Activated naive CD4-positive, alpha-beta T cell treated with Interleukin-2 at 50 U/mL for 16 hours (primary cell): ENCODE results near the gene CYGB.

Source experiments
- DNase-seq: peaks from one replicate; pipeline ENCODE4 v3.0.0-alpha.2; 2020

Gene CYGB

DNA sequence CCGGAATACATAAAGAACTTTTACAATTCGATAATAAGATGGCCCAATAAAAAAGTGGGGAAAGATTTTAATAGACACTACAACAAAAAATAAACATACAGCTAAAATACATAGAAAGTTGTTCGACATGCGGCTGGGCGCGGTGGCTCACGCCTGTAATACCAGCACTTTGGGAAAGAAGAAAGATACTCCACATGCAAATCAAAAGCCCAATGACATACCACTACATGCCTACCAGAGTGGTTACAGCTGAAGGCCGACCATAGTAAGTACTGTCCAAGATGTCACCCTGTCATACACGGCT is 11.7 kb upstream of the CYGB start:
- no peak for DNase-seq

- no peak for DNase-seq
Observed at GRCh38 chr17:76548378-76549214, 11.1 kb upstream of the CYGB start.

DNA sequence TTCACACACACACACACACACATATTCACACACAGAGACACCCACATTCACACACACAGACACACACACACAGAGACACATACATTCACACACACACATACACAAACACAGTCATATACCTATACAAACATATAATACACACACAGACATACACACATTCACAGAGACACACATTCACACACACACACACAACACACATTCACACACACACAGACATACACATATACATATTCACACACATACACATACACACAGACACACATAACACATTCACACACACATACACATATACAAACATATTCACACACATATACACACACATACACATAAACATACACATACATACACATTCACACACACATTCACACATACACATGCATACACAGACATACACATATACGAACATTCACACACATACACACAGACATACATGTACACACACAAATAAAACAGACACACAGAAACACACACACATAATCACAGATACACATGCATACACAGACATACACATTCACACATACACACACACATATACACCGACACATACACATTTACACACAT is 10.2 kb upstream of the CYGB start:
- no peak for DNase-seq

DNA sequence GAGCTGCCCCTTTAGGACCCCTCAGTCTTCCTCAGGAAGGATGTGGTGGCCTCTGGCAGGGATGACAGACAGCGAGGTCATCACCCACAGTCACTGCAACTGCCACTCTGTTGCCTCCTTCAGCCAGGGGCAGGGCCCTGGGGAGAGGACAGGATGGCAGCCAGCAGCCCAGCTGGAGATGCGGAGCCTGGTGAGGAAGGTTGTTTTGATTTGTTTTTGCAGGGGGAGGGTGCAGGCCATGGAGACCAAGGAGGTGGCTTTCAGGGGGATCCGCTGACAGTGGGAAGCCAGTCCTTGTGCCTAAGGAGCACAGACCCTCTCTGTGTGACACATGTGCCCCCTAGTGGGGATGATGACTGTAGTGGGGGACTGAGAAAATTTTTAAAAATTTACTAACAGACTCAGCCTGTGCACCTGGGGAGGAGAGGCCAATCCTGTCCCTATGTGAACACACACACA is 9.7 kb upstream of the CYGB start:
- peak; percentile 37 for DNase-seq

DNA sequence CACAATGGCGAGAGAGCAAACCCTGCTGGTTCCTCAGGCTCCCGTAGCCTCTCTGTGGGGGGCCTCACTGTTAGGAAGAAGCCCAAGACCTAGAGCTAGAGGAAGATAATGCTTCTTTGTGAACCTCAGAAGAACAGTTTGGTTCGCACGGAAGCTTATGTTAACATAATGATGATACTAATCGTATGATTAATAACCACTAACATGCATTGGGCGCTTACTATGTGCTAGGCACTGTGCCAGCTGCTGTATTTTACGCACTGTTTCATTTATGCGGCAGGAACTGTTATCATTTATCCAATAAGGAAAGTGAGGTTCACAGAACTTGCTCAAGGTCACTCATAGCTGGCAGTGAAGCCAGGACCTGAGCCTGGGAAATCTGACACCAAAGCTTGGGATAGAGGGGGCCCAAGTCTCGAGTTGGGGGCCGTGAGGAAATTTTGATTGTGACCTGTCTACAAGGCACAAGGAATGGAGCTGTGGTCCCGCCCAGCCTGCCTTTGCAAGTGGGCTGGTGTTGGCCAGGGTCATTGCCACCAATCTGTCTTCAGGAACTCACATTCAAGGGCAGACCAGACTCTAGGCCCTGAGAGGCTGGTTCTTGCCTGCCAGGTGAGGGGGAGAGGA is 9.2 kb upstream of the CYGB start:
- no peak for DNase-seq

DNA sequence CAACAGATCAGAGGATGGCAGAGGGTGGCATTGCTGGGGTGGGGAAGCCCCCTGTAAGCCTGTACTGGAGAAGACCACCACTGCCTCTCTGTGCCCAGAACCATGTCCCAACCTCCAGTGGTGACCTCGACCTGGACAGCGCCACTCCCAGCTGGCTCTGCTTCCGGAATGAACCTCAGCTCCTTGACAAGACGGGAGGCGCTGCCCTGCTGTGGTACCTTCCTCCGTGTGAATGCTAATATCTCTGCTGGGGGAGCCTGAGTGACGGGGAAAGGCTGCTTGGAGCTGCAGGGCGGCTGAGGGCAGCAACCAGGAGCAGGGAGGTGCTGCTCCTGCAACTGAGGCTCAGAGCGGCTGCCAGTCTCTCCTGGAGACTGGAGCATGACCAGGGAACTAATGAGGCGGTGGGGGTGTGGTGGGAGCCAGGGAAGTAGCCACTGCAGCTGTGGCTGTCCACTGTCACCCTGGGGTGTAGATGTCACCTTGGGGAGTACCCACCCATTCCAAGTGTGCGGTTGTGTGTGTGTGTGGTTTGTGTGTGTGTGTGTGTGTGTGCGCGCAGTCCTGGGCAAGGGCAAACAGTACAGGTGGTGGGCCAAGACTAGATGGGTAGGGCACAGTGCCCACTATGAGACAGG is 8.5 kb upstream of the CYGB start:
- DNase-seq, result no peak

GRCh38 chr17:76544546-76545365 is 7.2 kb upstream of the CYGB start:
- no peak for DNase-seq

GRCh38 chr17:76543826-76544545 is 6.5 kb upstream of the CYGB start:
- DNase-seq, result no peak

DNA sequence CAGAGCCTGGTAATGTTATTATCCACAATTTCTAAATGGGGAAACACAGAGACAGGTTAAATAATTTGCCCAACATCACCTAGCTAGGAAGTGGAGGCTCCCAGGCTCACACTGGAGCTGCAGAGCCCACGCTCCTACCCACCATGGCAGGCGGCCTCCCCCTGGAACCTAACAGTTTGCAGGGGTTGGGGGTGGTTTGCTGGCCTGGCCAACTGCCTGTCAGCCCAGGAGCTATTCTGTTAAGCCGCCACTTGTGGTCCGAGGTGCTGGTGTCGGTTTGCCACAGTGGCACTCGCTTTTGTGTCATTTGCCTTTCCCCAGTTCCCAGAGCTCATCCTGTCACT is 5.9 kb upstream of the CYGB start:
- no peak for DNase-seq

GRCh38 chr17:76542984-76543383 is 5.5 kb upstream of the CYGB start:
- DNase-seq, result no peak

GRCh38 chr17:76542566-76542971 is 5.1 kb upstream of the CYGB start:
- no peak for DNase-seq

- DNase-seq, result no peak
Observed at GRCh38 chr17:76541739-76542454, 4.4 kb upstream of the CYGB start.

- no peak for DNase-seq
Observed at GRCh38 chr17:76540381-76541300, 3.1 kb upstream of the CYGB start.

DNA sequence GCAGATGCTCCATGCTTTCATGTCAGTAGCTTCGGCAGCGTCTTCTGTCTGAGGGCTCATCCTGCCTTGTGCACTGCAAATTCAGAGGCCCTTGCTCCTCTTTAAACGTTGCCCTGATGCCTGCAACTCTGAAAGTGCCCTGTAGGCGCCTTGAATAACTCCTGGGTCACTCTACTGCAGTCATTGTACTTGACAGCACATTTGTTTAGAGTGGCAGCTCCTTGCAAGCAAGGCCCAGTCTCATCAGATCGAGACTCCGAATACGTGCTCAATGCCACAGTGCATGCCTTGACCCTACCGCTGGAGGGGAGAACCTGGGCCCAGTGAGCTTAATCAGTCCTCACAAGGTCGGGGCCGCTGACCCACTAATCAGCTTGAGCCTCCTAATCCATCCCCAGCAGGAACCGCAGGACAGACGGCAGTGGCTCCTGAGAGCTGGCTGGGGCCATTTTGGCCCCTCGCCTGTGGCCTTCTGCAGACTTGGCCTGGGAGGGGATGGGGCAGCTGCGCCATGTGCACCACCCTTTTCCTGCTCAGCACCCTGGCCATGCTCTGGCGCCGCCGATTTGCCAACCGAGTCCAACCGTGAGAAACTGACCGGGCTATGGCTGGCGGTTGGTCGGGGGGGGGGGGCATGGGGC is 2.2 kb upstream of the CYGB start, which contains the start of gene PRCD:
TSS of gene PRCD (plus strand) at position 414 of the 641 bp plus-strand sequence. CDS start at position 512, 98 bp downstream.
- DNase-seq, result no peak

- DNase-seq, result no peak
Observed at GRCh38 chr17:76538941-76539570, 1.5 kb upstream of the CYGB start.

DNA sequence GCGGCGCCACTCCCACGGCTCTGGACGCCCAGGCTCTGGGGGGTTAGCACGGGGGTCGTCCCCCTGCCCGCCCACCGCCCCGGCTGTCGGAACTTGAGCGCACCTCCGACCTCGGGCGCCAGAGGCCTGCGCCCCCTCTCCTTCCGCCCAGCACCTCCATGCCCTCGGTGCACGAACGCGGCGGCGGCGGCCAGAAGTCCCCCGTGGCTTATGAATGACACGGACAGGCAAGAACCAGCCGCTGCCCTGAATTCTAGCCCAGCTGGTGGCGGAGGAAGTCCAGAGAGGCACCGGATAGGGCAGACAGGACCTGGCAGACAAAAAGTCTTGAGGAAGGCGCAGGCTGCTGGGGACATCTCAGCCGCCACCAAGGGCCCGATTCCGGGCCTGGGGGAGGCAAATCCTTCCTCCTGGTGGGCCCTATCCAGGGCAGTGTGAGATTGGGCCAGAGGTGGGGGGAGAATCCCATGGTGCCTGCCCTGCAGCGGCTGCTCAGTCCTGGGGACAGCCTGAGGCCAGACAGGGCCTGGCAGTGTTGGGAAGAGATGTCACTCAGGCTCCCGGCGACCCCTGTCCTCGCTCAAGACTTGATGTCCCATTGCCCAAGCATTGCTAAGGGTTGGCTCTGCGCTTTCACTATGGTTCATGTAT is 897 bp upstream of the CYGB start:
- DNase-seq, result no peak

DNA sequence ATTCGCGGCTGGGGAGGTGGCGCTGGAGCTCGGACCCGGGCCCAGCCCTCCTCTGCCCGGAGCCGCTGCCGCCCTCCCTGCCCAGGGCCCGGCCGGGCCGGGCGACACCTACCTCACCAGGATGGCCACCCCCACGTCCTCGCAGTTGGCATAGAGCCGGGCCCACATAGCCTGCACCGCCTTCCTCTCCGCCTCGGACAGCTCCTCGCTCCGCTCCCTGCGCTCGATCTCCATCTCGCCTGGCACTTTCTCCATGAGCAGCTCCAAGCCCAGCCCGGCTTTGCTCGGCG is 276 bp downstream of the CYGB start:
- no peak for DNase-seq

DNA sequence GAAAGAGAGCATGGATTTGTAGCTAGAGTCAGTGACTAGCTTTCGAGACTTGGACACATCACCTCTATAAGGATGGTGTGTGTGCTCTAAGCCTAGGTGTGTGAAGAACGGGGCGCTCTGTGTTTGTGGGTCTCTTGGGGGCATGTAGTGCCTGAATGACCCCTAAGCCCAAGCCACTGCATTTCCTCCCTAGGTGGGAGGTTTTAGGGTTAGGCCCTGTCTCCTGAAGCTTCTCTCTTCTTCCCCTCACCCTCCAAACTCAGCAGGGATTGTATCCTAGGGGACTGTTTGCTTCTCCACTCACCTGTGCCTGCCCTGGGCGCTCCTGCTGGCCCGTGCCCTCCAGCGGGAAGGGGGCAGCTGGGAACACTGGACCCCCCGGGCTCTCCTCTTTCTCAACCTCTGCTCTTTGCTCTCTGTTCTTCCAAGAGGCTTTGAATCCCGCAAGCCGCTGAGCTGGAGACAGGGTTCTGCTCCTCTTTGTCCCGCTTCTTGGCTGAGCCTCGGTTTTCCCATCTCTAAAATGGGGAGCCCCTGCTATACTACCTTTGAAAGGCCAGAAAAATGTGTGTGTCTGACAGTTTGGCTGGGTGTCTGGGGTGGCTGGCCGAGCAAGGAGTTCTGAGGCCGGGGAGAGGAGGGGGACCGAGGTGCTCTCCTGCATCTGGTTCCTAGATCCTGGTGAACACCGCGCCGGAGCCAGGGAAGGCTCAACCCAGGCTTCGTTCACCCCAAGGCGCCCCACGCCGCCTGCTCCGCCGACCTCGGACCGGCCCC is 810 bp downstream of the CYGB start:
- no peak for DNase-seq
